Coronary artery (tissue), 2 donors: ENCODE results near the gene USP21.
A peak's percentile ranks its signal among the peaks of the same experiment; 100 is the strongest.

Experiments
- DNase-seq: peaks from one replicate; pipeline ENCODE4 v3.0.0-alpha.2; 2017; ENCODE audit warnings: low spot score
- H3K27ac ChIP-seq, 2 donors: fragments of 200-600 bp; sonication (generic); one replicate each; pipeline ENCODE4 v1.5.1; 2016 to 2019
- H3K4me3 ChIP-seq: fragments of 200-600 bp; sonication (generic); 2 replicates; pipeline ENCODE4 v1.5.1; 2016; ENCODE audit warnings: mild to moderate bottlenecking, moderate library complexity
- TF ChIP-seq, protein P1 (sequence below): fragments of 200-600 bp; sonication (generic); IDR thresholded peaks from one replicate; pipeline ENCODE4 v1.5.1; 2019; ENCODE audit warnings: antibody characterized with exemption

Gene USP21

GRCh38 chr1:161158316-161159010, 837 bp upstream of the USP21 start:
- no peak for DNase-seq
- peak overlapping the region; percentile 80 to 88 for H3K27ac ChIP-seq
- peak overlapping the region; percentile 93 for H3K4me3 ChIP-seq
- TF ChIP-seq, protein P1, sequence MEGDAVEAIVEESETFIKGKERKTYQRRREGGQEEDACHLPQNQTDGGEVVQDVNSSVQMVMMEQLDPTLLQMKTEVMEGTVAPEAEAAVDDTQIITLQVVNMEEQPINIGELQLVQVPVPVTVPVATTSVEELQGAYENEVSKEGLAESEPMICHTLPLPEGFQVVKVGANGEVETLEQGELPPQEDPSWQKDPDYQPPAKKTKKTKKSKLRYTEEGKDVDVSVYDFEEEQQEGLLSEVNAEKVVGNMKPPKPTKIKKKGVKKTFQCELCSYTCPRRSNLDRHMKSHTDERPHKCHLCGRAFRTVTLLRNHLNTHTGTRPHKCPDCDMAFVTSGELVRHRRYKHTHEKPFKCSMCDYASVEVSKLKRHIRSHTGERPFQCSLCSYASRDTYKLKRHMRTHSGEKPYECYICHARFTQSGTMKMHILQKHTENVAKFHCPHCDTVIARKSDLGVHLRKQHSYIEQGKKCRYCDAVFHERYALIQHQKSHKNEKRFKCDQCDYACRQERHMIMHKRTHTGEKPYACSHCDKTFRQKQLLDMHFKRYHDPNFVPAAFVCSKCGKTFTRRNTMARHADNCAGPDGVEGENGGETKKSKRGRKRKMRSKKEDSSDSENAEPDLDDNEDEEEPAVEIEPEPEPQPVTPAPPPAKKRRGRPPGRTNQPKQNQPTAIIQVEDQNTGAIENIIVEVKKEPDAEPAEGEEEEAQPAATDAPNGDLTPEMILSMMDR, result no peak

DNA sequence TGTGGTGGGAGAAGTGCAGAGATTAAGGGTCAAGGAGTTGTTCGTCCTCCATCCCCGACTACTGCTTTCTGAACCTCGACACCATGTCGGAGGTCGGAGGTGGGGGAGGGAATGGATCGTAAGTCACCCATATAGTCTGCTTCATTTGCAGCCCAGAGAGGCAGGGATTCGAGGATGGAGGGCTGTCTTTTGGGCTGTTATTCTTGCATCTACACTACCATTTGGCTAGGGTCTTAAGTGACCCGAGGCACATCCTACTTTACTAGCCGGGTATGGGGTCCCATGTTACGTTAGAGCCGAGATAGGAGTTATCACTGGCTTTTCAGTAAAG, 578 bp downstream of the USP21 start:
- TF ChIP-seq, protein P1, result no peak
- Histone ChIP-seq H3K27ac (peak overlapping the region; percentile 80 to 88), H3K4me3 (peak overlapping the region; percentile 93)
- no peak for DNase-seq

DNA sequence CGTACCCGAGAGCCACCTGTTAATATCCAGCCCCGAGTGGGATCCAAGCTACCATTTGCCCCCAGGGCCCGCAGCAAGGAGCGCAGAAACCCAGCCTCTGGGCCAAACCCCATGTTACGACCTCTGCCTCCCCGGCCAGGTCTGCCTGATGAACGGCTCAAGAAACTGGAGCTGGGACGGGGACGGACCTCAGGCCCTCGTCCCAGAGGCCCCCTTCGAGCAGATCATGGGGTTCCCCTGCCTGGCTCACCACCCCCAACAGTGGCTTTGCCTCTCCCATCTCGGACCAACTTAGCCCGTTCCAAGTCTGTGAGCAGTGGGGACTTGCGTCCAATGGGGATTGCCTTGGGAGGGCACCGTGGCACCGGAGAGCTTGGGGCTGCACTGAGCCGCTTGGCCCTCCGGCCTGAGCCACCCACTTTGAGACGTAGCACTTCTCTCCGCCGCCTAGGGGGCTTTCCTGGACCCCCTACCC, 1.4 kb downstream of the USP21 start:
- peak overlapping the region in 1 of 2 donors; percentile 88 for H3K27ac ChIP-seq
- no peak overlapping the region for H3K4me3 ChIP-seq
- TF ChIP-seq, protein P1, result no peak
- DNase-seq, result no peak

- TF ChIP-seq, protein P1, result no peak
- Histone ChIP-seq H3K4me3 (no peak overlapping the region), H3K27ac (no peak overlapping the region)
- DNase-seq, result no peak
Measured at GRCh38 chr1:161161652-161162051, 2.4 kb downstream of the USP21 start.

DNA sequence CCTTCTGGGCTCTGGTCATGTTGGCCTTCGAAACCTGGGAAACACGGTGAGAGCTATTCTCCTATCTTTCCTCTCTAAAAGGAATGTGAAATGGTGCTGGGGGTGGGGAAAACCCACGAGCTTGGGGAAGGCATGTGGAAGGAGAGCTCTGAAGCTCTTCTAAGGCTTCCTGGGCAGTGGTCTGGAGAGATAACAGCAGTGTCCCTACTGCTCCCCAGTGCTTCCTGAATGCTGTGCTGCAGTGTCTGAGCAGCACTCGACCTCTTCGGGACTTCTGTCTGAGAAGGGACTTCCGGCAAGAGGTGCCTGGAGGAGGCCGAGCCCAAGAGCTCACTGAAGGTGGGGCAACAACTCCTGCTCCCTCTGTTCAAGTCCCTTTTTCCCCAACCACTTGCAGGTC, 2.8 kb downstream of the USP21 start:
- no peak for DNase-seq
- TF ChIP-seq, protein P1, result no peak
- Histone ChIP-seq H3K27ac (no peak overlapping the region), H3K4me3 (no peak overlapping the region)

GRCh38 chr1:161162806-161163205, 3.5 kb downstream of the USP21 start:
- Histone ChIP-seq H3K27ac (no peak overlapping the region), H3K4me3 (no peak overlapping the region)
- DNase-seq, result no peak
- TF ChIP-seq, protein P1, result no peak

- DNase-seq, result no peak
- TF ChIP-seq, protein P1, result no peak
- H3K27ac ChIP-seq, result no peak overlapping the region
Measured at GRCh38 chr1:161163793-161164192, 4.5 kb downstream of the USP21 start.

More at GRCh38 chr1:161163793-161164192, 4.5 kb downstream of the USP21 start:
- no peak overlapping the region for H3K4me3 ChIP-seq
